ENCODE measurements around the gene FBXO21.

GRCh38 chr12:117147639-117148038 lies 42.6 kb downstream of the FBXO21 start:
- TF ChIP-seq CTCF (IDR thresholded peaks at IDR 0.05) (no peak), POLR2A (IDR thresholded peaks at IDR 0.05) (no peak)
